NCI-H748 treated with DMSO at 0.1 percent for 48 hours (cell line): ENCODE measurements around the gene GABRG3.
A peak's percentile ranks its signal among the peaks of the same experiment; 100 is the strongest.
"Not testable (repeated sequence)": the region's sequence is repeated elsewhere in the genome, so short reads cannot be mapped to it uniquely, and the experiment has no call there.

Experiments
- DNase-seq: peaks from one replicate; lab custom pipeline; 2025; lab: John Stamatoyannopoulos, UW

Gene GABRG3

GRCh38 chr15:26996250-26996649, 25.3 kb downstream of the GABRG3 start:
- no peak for DNase-seq

DNA sequence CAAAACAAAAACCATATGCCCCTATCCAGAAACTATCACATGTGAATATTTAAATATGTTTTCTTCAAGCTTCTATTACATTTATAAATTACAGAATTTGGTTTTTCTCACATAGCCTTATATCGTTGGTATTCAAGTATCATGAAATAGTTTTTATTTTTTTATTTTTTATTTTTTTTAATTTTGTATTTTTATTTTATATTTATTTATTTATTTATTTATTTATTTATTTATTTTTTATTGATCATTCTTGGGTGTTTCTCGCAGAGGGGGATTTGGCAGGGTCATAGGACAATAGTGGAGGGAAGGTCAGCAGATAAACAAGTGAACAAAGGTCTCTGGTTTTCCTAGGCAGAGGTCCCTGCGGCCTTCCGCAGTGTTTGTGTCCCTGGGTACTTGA, 32.0 kb downstream of the GABRG3 start:
- DNase-seq, result not testable (repeated sequence)

- DNase-seq, result not testable (repeated sequence)
Measured at GRCh38 chr15:27004226-27004625, 33.2 kb downstream of the GABRG3 start.

GRCh38 chr15:27017168-27017809, 46.3 kb downstream of the GABRG3 start:
- peak; percentile 54 for DNase-seq

DNA sequence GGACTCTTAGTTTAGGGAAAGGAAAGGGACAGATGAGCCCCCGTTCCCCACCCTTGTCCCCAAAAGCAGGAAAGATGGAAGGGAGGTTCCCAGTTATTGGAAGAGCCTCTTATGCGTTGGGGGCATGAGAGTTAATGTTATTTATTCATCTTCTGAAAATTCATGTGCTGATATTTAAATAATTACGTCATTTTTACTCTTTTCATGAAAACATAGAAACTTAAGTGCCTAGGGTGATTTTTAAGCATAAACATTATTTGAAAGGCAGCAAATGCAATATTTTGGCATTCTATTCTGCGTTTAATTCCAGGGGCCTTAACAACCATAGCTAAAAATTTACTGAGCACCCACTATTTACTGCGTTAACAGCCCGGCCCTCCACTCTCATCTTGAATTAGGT, 48.7 kb downstream of the GABRG3 start:
- no peak for DNase-seq

DNA sequence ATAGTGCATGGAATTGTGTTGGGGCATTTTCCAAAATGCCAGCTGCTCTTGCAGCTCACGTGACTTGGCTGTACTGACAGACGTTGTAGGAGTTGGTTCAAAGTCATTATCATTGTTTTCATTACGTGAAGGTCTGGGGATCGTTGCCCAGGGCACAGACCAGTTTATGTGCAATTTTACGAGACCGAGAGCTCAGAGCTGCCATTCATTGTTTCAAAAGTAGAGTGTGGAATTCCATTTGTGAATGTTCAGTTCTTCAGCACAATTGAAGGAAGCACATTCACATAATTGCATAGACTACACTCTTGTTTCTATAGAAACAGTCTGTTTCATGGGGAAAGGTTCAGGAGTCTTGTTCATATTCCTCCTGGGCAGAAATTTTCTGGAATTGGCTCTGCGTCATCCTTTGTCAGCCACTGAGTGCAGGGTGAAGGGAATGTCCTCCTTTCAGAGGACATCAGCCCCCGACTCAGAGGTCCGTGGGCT, 54.5 kb downstream of the GABRG3 start:
- no peak for DNase-seq

- no peak for DNase-seq
Measured at GRCh38 chr15:27027229-27027628, 56.2 kb downstream of the GABRG3 start.

DNA sequence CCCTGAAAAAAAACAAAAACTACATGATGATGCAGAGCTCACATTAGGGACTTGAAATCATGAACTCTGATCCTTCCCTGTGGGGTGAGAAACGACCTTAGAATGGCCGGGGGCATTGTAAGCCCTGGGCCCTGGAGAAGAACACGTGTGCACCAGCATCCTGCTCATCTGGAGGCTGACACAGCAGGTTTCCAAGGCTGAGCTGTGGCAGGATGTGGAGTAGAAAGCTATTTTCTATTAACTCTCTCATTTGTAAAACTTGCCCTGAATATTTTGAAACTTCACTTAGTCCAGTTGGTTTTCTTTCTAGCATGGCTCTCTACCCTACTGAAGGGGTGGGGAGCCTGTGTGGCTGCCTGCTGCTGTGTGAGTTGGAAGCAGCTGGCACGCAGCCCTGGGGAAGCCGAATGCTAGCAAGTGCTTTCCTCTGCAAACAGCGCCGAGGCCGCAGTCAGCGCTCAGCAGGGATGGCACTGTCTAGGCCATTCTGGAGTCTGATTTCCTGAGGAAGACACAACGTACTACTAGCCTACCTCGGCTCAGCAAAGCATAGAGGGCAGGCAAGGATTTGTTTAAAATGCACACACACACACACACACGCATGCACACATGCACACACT, 58.0 kb downstream of the GABRG3 start:
- no peak for DNase-seq

DNA sequence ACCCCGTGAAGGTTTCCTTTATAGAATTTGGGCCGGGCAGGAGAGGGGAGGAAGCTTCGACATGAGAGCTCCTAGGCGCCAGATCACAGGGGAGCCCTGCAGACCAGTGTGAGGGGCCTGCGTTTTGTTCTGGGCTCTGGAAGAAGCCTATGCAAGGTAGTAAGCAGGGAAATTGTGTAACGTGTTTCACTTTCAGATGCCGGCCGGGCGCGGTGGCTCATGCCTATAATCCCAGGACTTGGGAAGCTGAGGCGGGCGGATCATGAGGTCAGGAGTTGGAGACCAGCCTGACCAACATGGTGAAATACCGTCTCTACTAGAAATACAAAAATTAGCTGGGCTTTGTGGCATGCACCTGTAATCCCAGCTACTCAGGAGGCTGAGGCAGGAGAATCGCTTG, 65.2 kb downstream of the GABRG3 start:
- DNase-seq, result no peak

GRCh38 chr15:27037501-27037900, 66.5 kb downstream of the GABRG3 start:
- DNase-seq, result no peak

- DNase-seq, result no peak
Measured at GRCh38 chr15:27039152-27039551, 68.2 kb downstream of the GABRG3 start.

GRCh38 chr15:27042230-27042629, 71.2 kb downstream of the GABRG3 start:
- DNase-seq, result no peak

GRCh38 chr15:27042646-27043045, 71.7 kb downstream of the GABRG3 start:
- DNase-seq, result no peak

DNA sequence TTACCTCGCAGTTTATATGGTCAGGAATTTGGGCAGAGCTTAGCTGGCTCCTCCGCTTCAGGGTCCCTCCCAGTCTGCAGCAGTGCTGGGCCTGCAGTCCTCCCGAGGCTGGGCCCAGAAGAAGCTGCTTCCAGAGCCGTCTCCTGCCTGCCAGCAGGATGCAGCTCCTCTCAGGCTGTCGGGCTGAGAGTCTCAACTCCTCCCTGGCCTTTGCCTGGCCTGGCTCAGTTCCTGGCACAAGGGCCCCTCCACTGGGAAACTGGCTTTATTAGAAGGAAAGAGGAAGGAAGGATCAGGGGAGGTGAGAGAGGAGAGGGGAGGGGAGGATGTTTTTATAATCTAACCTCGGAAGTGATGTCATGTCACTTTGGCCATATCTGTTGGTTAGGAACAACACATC, 72.8 kb downstream of the GABRG3 start:
- no peak for DNase-seq

DNA sequence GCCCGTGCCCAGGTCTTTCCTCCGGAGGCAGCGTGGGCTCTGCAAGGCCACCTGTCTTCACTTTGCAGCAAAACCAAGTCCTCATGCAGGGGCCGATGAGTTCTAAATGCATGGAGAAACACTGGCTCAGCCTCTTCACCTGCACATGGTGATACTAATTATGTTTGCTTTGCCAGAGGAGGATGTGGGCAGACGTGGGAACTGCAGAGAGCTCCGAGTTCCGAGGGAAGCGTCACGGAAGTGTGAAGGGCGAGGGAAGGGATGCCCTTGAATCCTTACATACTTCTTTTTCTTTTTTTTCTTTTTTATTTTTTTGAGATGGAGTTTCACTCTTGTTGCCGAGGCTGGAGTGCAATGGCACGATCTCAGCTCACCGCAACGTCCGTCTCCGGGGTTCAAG, 74.8 kb downstream of the GABRG3 start:
- DNase-seq, result no peak

- DNase-seq, result no peak
Measured at GRCh38 chr15:27046880-27047279, 75.9 kb downstream of the GABRG3 start.

DNA sequence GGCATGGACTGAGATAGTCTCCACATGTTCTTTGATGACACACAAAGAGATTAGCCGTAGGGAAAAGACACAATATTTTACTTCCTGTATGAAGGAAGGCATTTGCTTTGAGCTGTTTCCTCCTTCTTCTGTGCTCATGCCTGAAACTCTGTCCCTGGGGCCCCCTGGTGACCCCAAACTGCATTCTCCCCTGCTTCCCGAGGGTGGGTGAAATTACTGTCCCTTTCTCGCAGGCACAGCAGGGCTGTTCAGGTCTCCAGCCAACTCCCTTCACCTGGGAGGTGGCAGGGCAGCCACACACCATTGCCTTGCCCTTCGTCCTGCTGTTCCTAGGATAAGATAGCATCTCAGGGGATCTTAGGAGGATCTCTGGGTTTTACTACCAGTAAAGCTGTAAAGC, 79.2 kb downstream of the GABRG3 start:
- DNase-seq, result no peak

DNA sequence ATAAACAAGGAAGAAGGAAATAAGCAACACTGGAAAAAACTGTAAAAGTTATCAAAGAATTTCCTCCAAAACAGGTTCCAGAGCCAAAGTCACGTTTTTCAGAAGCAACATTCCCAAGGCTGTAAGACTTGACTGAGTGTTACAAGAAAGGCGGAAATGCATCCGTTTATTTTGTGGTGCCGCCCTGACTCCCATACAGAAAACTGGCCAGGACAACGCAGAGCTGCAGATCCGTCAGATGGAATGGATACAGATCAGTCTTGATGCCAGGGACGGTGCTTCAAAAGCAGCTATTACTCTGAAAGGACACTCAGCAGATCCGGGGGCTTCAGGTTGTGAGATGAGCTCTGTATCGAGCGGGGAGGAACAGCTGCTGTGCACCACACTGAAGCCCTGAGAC, 83.4 kb downstream of the GABRG3 start:
- DNase-seq, result no peak

GRCh38 chr15:27057904-27058645, 87.1 kb downstream of the GABRG3 start:
- DNase-seq, result no peak

GRCh38 chr15:27058939-27059338, 88.0 kb downstream of the GABRG3 start:
- no peak for DNase-seq

GRCh38 chr15:27059610-27060202, 88.7 kb downstream of the GABRG3 start:
- peak; percentile 49 for DNase-seq

DNA sequence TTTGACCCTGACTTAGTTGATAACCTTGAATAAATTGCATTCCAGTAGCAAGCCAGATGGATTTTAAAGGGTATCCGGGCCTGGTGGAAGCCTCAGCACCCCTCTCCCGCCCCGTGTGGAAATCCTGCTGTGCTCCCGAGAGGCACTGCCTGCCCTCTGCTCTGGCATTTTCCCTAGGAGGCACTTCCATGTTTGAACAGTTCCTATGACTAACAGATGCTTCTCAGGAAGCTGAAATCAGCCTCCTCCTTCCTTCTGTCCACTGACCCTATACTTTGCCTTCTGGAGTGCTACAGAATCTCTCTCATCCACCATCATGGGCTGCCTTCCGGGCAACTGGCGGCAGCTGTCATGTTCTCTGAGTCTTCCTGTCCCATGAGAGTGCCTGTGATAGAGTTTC, 90.8 kb downstream of the GABRG3 start:
- no peak for DNase-seq

DNA sequence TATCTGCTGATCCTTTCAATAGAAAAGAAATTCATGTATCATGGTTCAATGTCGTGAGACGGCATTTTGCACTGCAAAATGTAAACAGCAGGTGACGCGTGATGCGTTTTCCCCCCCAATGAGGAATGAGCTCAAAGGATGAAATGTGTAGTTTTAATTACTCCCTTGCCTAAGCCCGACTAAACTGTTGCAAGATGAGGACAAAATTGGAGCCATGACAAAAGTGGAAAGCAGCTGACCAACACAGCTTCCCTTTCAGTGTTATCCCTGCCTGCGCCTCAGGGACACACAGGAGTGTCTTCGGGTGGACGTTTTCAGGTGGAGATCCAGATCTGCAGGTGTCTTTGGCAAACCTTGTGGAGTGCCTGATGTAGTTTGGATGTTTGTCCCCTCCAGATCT, 92.0 kb downstream of the GABRG3 start:
- DNase-seq, result no peak
